AG09319 (cell line): ENCODE data around the gene RFNG.

Experiments used
- DNase-seq: peaks from one replicate; pipeline ENCODE4 v3.0.0-alpha.2; 2010; ENCODE audit warnings: low read depth; ENCODE audit errors: extremely low read depth
- TF ChIP-seq, protein P1 (sequence below): IDR thresholded peaks from 2 replicates; pipeline ENCODE4 v1.5.1; 2011; ENCODE audit warnings: low read depth, mild to moderate bottlenecking, inconsistent platforms, low read length, moderate library complexity

The RFNG gene, protein sequence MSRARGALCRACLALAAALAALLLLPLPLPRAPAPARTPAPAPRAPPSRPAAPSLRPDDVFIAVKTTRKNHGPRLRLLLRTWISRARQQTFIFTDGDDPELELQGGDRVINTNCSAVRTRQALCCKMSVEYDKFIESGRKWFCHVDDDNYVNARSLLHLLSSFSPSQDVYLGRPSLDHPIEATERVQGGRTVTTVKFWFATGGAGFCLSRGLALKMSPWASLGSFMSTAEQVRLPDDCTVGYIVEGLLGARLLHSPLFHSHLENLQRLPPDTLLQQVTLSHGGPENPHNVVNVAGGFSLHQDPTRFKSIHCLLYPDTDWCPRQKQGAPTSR

DNA sequence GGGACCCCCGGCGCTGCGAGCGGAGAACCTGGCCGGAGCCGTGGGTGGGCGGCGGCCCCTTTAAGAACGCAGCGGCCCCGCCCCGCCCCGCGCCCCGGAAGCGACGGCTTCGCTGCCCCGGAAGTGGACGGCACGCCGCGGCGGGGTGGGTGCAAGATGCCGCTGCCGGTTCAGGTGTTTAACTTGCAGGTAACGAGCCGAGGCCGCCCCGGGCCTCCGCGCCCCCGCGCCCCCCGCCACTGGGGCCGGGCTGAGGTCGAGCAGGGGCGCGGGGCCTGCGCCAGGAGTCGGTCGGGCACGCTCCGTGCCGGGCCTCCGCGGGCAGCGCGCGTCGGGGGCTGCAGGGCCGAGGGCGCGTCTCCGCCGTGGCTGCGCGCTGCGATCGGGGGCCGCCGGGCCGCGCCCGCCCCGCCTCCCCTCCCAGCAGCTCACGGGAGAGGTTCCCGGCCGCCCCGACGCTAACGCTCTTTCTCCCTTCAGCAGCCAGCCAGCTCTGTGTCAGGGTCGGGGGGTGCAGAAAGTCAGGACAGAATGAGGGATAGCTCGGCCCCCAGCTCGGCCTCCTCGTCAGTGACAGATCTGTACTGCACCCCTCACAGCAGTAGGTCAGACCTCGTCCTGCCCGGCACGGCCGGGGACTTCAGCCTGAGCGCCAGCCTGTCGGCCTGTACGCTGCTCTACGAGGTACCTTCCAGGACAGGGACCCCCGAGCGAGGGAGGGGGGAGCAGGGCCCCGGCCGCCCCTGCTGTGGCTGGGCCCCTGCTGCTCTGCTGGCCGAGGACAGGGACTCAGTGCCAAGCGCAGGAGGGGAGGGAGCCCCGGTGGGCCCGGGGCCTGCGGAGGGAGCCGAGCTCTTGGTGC is at the start of gene RFNG, which contains the start of gene GPS1:
Gene RFNG, minus strand, starts transcription at position 36 of the 862 bp plus-strand sequence. CDS start 45 bp downstream, outside the sequence.
Gene GPS1, plus strand, starts transcription at position 123 of the 862 bp plus-strand sequence. Its CDS starts 34 bp downstream, at position 157.
- no peak for DNase-seq
- TF ChIP-seq, protein P1, sequence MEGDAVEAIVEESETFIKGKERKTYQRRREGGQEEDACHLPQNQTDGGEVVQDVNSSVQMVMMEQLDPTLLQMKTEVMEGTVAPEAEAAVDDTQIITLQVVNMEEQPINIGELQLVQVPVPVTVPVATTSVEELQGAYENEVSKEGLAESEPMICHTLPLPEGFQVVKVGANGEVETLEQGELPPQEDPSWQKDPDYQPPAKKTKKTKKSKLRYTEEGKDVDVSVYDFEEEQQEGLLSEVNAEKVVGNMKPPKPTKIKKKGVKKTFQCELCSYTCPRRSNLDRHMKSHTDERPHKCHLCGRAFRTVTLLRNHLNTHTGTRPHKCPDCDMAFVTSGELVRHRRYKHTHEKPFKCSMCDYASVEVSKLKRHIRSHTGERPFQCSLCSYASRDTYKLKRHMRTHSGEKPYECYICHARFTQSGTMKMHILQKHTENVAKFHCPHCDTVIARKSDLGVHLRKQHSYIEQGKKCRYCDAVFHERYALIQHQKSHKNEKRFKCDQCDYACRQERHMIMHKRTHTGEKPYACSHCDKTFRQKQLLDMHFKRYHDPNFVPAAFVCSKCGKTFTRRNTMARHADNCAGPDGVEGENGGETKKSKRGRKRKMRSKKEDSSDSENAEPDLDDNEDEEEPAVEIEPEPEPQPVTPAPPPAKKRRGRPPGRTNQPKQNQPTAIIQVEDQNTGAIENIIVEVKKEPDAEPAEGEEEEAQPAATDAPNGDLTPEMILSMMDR = no peak

DNA sequence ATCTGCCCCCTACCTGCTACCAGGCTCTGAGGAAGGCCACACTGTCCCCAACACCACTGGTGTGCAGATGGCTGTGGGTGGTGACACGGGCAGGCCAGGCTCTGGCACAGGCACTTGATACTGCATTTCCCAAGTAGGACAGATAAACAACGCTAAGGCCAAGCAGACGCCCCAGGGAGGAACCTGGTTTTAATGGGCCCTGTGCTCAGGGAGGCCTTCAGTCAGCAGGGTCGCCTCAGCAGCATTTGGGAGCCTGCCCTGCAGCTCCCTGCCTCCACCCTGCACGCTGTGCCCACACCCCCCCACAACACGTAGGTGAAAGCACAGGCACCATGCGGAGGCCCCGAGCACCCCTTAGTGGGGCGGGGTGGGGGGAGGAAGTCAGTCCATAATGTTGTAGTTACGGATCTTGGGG is 49.7 kb upstream of the RFNG start:
- DNase-seq = no peak
- TF ChIP-seq, protein P1 = no peak

DNA sequence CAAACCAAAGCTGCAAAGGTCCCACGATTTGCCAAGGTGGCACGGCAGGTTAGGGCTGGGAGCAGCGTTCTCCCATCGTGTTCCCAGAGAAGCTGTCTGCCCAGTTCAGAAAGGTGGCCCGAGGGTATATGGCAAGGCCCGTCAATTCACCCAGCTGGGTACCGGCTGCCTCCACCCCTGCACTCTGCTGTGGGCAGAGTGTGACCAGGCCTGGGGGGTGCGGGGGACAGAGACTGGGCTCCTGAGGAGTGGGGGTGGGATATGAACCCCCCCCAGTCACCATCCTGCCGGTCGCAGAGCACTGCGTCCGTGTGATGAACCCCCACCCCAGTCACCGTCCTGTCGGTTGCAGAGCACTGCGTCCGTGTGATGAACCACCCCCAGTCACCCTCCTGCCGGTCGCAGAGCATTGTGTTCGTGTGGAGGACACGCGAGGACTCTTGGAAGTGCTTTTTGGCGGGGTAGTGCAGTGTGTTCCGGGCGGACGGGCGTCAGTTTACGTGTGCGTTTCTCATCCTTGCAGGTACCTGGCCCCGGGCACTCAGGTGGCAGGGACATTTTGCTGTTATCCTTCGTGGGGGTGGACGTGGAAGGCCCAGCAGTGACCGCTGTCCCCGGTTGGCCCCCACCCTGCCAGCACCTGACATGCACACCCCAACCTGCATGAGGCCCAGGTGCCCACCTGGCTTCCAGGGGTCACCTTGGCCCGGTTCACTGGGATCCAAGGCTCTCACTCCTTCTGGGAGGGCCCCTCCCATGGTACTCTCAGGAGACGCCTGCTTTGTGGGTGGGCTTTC is 49.1 kb upstream of the RFNG start:
- no peak for DNase-seq
- TF ChIP-seq, protein P1 = no peak

DNA sequence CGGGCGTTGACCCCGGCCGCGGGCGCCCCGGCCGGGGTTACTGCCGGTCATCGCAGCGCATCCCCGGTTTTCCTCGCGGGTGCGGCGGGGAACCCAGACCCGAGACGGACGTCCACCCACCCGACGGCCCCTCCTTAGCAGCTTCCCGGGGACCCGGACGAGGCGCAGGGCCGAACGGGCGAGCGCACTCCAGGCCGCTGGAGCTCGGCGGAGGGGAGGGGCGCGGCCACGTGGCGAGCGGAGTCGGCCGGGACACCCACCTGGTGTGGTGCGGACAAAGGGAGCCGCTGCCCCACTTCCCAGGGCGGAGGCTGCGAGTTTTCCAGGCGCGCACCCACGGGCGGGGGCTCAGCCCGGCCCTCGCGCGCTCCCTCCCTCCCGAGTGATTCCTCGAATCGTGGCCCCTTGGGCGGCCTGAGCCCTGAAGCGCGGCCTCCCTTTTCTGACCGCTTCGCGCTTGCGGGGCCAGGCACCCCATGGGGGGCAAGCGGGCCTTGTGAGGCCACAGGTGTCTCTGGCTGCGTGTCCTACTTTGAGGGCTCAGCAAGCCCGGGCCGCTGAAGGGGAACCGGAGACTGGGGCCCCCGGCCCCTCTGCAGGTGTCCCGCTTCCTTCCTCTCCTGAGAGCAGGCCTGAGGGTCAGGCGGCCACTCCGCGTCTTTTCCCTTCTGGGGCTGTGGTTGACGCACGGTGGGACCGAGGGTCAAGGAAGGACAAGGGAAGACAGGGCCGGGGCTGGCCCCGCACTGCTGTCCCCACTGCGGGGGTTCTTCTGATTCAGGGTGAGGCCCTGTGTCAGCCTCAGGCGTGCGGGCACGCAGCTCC is 47.5 kb upstream of the RFNG start:
- TF ChIP-seq, protein P1 = no peak
- DNase-seq = no peak

DNA sequence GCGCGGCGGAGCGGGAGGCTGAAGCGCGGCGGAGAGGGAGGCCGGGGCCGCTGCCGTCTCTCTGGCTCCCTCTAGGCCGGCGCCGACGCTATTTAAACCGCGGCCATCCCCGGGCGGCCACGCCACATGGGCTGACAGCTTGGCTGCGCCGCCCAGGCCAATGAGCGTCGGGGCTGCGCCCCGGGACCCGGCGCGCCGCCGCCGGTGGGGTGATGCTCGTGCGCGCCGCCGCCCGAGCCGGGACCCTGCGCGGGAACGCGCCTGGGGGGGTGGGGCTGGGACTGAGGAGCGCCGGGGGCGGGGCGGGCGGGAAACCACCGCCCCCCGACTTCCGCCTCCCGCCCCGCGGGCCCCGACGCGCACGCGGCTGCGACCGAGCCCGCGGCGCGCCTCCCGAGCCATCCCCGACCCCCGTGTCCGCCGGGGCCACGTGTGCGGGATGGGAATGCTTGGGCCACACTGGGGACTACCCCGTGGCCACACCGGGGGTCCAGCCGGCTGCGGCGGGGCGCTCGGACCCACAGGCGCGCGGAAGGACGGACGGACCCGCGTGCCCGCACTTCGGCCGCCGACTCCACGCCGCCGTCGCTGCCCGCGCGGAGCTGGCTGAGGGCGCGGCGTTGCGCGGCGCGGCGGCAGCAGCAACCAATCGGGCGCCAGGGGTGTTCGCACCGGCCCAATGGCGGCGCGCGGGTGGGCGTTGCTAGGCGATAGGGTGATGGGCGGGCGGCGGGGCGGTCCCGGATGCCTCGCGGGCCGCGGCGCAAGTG is 46.7 kb upstream of the RFNG start, which contains the start of gene FASN:
Gene FASN, minus strand, starts transcription at position 68 of the 770 bp plus-strand sequence. CDS start 1,791 bp downstream, outside the sequence.
- TF ChIP-seq, protein P1 = peak; percentile 41
- DNase-seq = peak; percentile 91

DNA sequence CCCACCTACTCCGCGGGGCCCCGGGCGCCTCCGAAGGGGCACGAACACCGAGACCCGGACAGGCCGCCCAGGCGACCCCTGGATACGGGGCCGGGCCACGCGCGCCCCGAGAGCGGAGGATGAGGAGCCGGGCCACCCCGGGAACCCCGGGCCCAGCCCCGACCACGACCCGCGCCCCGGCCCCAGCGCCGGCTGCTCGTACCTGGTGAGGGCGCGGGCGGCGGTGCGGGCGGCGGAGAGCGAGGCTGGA is 46.2 kb upstream of the RFNG start:
- no peak for DNase-seq
- TF ChIP-seq, protein P1 = no peak
